Kasumi-1 (cell line): ENCODE data around the gene STK36.

Experiments
- DNase-seq, 2 experiments: peaks; one replicate each; lab custom pipeline; 2025; lab: John Stamatoyannopoulos, UW

STK36 gene

GRCh38 chr2:218745559-218746469 lies 73.9 kb downstream of the STK36 start:
- no peak for DNase-seq

DNA sequence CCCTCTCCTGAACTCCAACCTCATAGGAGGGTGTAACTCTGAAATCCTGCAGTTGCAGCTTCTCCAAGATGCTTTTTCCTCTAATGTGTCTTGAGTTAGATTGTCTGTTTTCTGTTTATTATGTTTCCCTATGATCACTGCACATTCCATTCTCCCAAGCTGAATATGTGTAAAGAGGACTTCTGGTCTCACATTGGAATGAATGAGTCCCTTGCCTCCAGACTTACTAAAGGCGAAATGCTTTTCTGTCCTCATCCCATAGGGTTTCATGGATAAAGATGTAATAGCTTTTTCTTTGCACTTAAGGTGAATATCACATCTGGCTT lies 74.5 kb downstream of the STK36 start:
- no peak for DNase-seq

DNA sequence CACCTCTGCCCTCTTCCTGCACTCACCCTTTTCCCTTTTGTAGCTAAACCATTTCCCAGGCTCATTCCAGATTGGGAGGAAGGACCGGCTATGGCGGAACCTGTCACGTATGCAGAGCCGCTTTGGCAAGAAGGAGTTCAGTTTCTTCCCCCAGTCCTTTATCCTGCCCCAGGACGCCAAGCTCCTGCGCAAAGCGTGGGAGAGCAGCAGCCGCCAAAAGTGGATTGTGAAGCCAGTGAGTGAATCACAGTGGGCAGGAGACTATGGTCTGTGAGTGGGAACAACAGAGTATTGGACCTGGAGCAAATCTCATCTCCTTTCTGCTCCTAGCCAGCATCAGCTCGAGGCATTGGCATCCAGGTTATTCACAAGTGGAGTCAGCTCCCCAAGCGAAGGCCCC lies 75.1 kb downstream of the STK36 start:
- no peak for DNase-seq

DNA sequence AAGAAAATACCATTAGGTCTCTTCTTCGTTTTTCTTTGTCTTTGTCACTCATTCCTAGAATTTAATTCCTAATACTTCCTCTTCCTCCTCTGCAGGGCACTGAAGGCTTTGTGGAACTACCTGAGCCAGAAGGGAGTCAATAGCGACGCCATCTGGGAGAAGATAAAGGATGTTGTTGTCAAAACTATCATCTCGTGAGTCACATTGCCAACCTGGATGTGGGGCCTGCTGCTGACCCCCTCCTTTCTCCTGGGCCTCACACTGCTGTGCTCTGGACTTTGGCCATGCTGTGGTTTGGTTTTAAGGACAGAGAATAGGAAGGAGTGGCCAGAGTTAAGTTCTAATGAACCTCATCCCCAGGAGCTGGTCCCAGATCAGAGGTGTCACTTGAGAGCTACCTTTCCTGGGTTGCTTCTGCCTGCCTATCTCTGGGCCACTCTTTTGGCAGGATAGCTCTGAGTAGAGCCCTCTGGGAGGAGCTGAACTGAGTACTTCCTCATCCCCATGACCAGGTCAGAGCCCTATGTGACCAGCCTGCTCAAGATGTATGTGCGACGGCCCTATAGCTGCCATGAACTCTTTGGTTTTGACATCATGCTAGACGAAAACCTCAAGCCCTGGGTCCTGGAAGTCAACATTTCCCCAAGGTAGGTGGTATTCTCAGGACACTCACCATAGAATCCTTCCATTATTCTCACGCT lies 77.0 kb downstream of the STK36 start:
- DNase-seq: no peak
